Stomach (tissue), 4 donors: ENCODE measurements around the gene RINL.
"Not testable (repeated sequence)": the region's sequence is repeated elsewhere in the genome, so short reads cannot be mapped to it uniquely, and the experiment has no call there.

ENCODE experiments used
- CTCF ChIP-seq, 7 experiments: fragments of 450-650 bp in 4 of 7; fragments of 200-600 bp in 3 of 7; sonication (generic) in 3 of 7; IDR thresholded peaks; one replicate each; pipeline ENCODE4 v1.5.1; 2016 to 2019; ENCODE audit warnings: antibody characterized with exemption in 7 of 7, control low read depth in 2 of 7, mild to moderate bottlenecking in 1 of 7
- POLR2A ChIP-seq, 4 donors: fragments of 450-650 bp; IDR thresholded peaks; one replicate each; pipeline ENCODE4 v1.6.1; 2016; ENCODE audit warnings: antibody characterized with exemption in 4 of 4, control low read depth in 2 of 4, mild to moderate bottlenecking in 1 of 4, moderate library complexity in 1 of 4
- POLR2AphosphoS5 ChIP-seq, 3 donors: sonication (generic); formaldehyde crosslinking; IDR thresholded peaks; one replicate each; pipeline ENCODE4 v1.6.1; 2016; ENCODE audit warnings: antibody characterized with exemption in 3 of 3

- not testable (repeated sequence) for TF ChIP-seq CTCF, POLR2A, POLR2AphosphoS5 (IDR thresholded peaks at IDR 0.05)
Observed at GRCh38 chr19:38873400-38873799, 4.7 kb downstream of the RINL start.
